A549 (cell line): ENCODE results near the gene ANG. TPM values are rescaled to one million over a fixed set of nuclear protein-coding genes. Genes with fewer than 3 reads are reported as not detected.

Source experiments
- ATAC-seq, 2 experiments: fragments of 200-7000 bp in 1 of 2; fragments of >200 bp in 1 of 2; cut with Nextera tagmentation in 1 of 2; cut with Tn5 transposase in 1 of 2; 3 replicates each; pipeline versions ENCODE4 v1.8.0 to v1.9.1; 2018 to 2020; ENCODE audit warnings: mild to moderate bottlenecking in 1 of 2, moderate library complexity in 1 of 2
- CTCF ChIA-PET: fragments of 300-600 bp; sonication (Branson Sonifier 250); formaldehyde crosslinking; extraction: SDS; loops from one replicate; lab custom pipeline; 2021; ENCODE audit warnings: antibody characterized with exemption, inconsistent platforms; lab: Yijun Ruan, JAX
- POLR2A ChIA-PET: fragments of 350-600 bp; formaldehyde crosslinking; extraction: SDS; loops from one replicate; lab custom pipeline; 2021; ENCODE audit warnings: antibody characterized with exemption, inconsistent platforms; lab: Yijun Ruan, JAX
- DNase-seq, 2 experiments: peaks; one replicate each; pipeline versions ENCODE4 v3.0.0 to v3.0.0-alpha.2; 2011 to 2016; ENCODE audit warnings: low read depth in 1 of 2, low spot score in 1 of 2
- FAIRE-seq: peaks from 2 replicates; lab custom pipeline; 2011; peaks lifted over from hg19 to GRCh38; lab: Jason Lieb, UNC
- H3K27ac ChIP-seq, 2 experiments: fragments of >200 bp; sonication (Bioruptor Twin); formaldehyde crosslinking; 3 replicates each; pipeline ENCODE4 v1.5.1; 2016 to 2017
- H3K4me1 ChIP-seq: fragments of >200 bp; sonication (Bioruptor Twin); formaldehyde crosslinking; 3 replicates; pipeline ENCODE4 v1.6.1; 2016
- H3K4me2 ChIP-seq: fragments of >200 bp; sonication (Bioruptor Twin); formaldehyde crosslinking; 3 replicates; pipeline ENCODE4 v1.6.1; 2016
- H3K4me3 ChIP-seq: fragments of >200 bp; sonication (Bioruptor Twin); formaldehyde crosslinking; 3 replicates; pipeline ENCODE4 v1.5.1; 2016
- H3K9me3 ChIP-seq: fragments of >200 bp; sonication (Bioruptor Twin); formaldehyde crosslinking; 3 replicates; pipeline ENCODE4 v1.6.1; 2016
- BHLHE40 ChIP-seq: IDR thresholded peaks from 2 replicates; pipeline ENCODE4 v1.6.1; 2012; ENCODE audit warnings: low read depth, low read length, inconsistent platforms
- CBX8 ChIP-seq: fragments of 200-600 bp; sonication (generic); IDR thresholded peaks from 2 replicates; pipeline ENCODE4 v1.6.1; 2016
- CHD4 ChIP-seq: fragments of 200-600 bp; sonication (generic); IDR thresholded peaks from 2 replicates; pipeline ENCODE4 v1.6.1; 2016; ENCODE audit warnings: antibody characterized with exemption, mild to moderate bottlenecking, borderline replicate concordance
- EP300 ChIP-seq, 2 experiments: fragments of >200 bp; sonication (Bioruptor Twin); formaldehyde crosslinking; IDR thresholded peaks; 2 replicates in 1 of 2; 3 replicates in 1 of 2; pipeline ENCODE4 v1.6.1; 2016 to 2017
- FOSB ChIP-seq: fragments of 250-450 bp; sonication (Bioruptor Pico); IDR thresholded peaks from 2 replicates; pipeline ENCODE4 v1.5.0; 2020; ENCODE audit warnings: mild to moderate bottlenecking, moderate library complexity
- FOSL2 ChIP-seq, 2 experiments: fragments of 450-650 bp in 1 of 2; fragments of >200 bp in 1 of 2; sonication (Bioruptor Twin) in 1 of 2; formaldehyde crosslinking; IDR thresholded peaks; 2 replicates each; pipeline versions ENCODE4 v1.5.0 to v1.6.1; 2016 to 2020; ENCODE audit warnings: mild to moderate bottlenecking in 1 of 2, moderate library complexity in 1 of 2
- FOXS1 ChIP-seq: fragments of 250-450 bp; sonication (Bioruptor Pico); IDR thresholded peaks from 2 replicates; pipeline ENCODE4 v1.5.0; 2020; ENCODE audit warnings: mild to moderate bottlenecking, moderate library complexity
- HEYL ChIP-seq: fragments of 250-450 bp; sonication (Bioruptor Pico); IDR thresholded peaks from 2 replicates; pipeline ENCODE4 v1.8.0; 2021; ENCODE audit warnings: mild to moderate bottlenecking, moderate library complexity
- HOXA7 ChIP-seq: fragments of 250-450 bp; sonication (Bioruptor Pico); IDR thresholded peaks from 2 replicates; pipeline ENCODE4 v1.5.0; 2020; ENCODE audit warnings: mild to moderate bottlenecking, moderate library complexity
- HOXB5 ChIP-seq: fragments of 250-450 bp; sonication (Bioruptor Pico); IDR thresholded peaks from 2 replicates; pipeline ENCODE4 v1.5.0; 2020; ENCODE audit warnings: mild to moderate bottlenecking, moderate library complexity
- JUN ChIP-seq, 2 experiments: fragments of >200 bp; sonication (Bioruptor Twin); formaldehyde crosslinking; IDR thresholded peaks; 2 replicates in 1 of 2; 3 replicates in 1 of 2; pipeline ENCODE4 v1.6.1; 2016 to 2017
- MAZ ChIP-seq: fragments of 150-350 bp; IDR thresholded peaks from 2 replicates; pipeline ENCODE4 v1.6.1; 2014; ENCODE audit warnings: antibody characterized with exemption, low read depth, low read length, borderline replicate concordance
- MYC ChIP-seq: IDR thresholded peaks from 2 replicates; pipeline ENCODE4 v1.6.1; 2012; ENCODE audit warnings: mild to moderate bottlenecking, inconsistent platforms, low read length, improper control_type of control experiment, borderline replicate concordance
- NFE2L2 ChIP-seq: fragments of 150-350 bp; conservative IDR thresholded peaks from 2 replicates; pipeline ENCODE4 v1.6.1; 2014; ENCODE audit warnings: low read length
- PHF8 ChIP-seq: fragments of 200-600 bp; sonication (generic); IDR thresholded peaks from 2 replicates; pipeline ENCODE4 v1.6.1; 2016; ENCODE audit warnings: low read depth, mild to moderate bottlenecking, antibody characterized with exemption, moderate library complexity, borderline replicate concordance
- RAD21 ChIP-seq, 2 experiments: fragments of >200 bp in 1 of 2; sonication (Bioruptor Twin) in 1 of 2; formaldehyde crosslinking in 1 of 2; IDR thresholded peaks in 1 of 2; conservative IDR thresholded peaks in 1 of 2; 2 replicates in 1 of 2; 3 replicates in 1 of 2; pipeline ENCODE4 v1.6.1; 2012 to 2018; ENCODE audit warnings: inconsistent platforms in 1 of 2
- RCOR1 ChIP-seq: fragments of 150-350 bp; IDR thresholded peaks from 2 replicates; pipeline ENCODE4 v1.6.1; 2014; ENCODE audit warnings: antibody characterized with exemption, low read length, low read depth
- SMC3 ChIP-seq: fragments of >200 bp; sonication (Bioruptor Twin); formaldehyde crosslinking; IDR thresholded peaks from 3 replicates; pipeline ENCODE4 v1.6.1; 2018; ENCODE audit warnings: inconsistent platforms
- ZC3H11A ChIP-seq: fragments of 450-650 bp; IDR thresholded peaks from 2 replicates; pipeline ENCODE4 v1.6.1; 2014; ENCODE audit warnings: antibody characterized with exemption, mild to moderate bottlenecking
- ZFP36 ChIP-seq: fragments of 450-650 bp; IDR thresholded peaks from 2 replicates; pipeline ENCODE4 v1.6.1; 2014; ENCODE audit warnings: borderline replicate concordance; ENCODE audit not compliant: partially characterized antibody
- WGBS: methylation state at CpG from one replicate; pipeline ENCODE4 v1.1.6; 2017; ENCODE audit errors: missing lambda C conversion rate; 5-methylcytosine and 5-hydroxymethylcytosine counted together
- polyA plus RNA-seq, 4 experiments: library from polyadenylated mRNA; depleted of rRNA in 3 of 4; stranded (reverse); fragments of >200 nt; fragmentation: RNase III in 1 of 4; extraction: RNeasy Plus Mini Kit Qiagen cat#74134 plus additional on column Dnase treatment in 1 of 4; gene quantifications; 2 replicates in 3 of 4; 3 replicates in 1 of 4; pipeline ENCODE4 v1.2.3, GENCODE V29; 2011 to 2017
- TF ChIP-seq, protein P1 (sequence below): fragments of >200 bp; sonication (Bioruptor Twin); formaldehyde crosslinking; IDR thresholded peaks from 3 replicates; pipeline ENCODE4 v1.5.1; 2016
- TF ChIP-seq, protein P2 (sequence below): IDR thresholded peaks from 2 replicates; pipeline ENCODE4 v1.6.1; 2012
- TF ChIP-seq, protein P3 (sequence below): fragments of 150-350 bp; IDR thresholded peaks from 2 replicates; pipeline ENCODE4 v1.6.1; 2014; ENCODE audit warnings: low read depth, mild to moderate bottlenecking, low read length

ANG gene
- polyA plus RNA-seq, 2 of the 4 experiments (the other 2 are of a cell fraction): 10.5 to 35.4 TPM

DNA sequence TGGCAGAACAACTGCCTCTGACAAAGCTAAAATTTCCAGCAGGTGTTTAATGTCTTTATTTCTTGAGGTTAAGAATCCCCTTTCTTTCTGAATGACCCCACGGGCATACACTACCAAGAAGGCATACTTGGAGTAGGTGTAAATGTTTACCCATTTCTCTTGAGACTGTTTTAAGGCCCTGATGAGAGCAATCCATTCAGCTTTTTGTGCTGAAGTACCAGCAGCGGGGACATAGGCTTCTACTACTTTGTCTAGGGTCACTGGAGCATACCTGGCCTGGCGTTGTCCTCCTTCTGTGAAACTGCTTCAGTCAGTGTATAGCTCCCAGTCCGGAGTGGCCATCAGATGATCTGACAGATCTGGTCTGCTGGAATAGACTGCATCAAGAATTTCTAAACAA is 22.7 kb downstream of the ANG start:
- TF ChIP-seq CHD4 (no peak), HOXA7 (CRISPR knock-in tag) (no peak), NFE2L2 (no peak), RAD21 (conservative IDR thresholded peaks at IDR 0.05 in 1 of 2, IDR thresholded peaks at IDR 0.05 in 1 of 2) (no peak), EP300 (IDR thresholded peaks at IDR 0.05) (no peak), ZFP36 (no peak), CBX8 (no peak), MAZ (no peak), FOSB (no peak), JUN (IDR thresholded peaks at IDR 0.05) (no peak)
- TF ChIP-seq, protein P1, sequence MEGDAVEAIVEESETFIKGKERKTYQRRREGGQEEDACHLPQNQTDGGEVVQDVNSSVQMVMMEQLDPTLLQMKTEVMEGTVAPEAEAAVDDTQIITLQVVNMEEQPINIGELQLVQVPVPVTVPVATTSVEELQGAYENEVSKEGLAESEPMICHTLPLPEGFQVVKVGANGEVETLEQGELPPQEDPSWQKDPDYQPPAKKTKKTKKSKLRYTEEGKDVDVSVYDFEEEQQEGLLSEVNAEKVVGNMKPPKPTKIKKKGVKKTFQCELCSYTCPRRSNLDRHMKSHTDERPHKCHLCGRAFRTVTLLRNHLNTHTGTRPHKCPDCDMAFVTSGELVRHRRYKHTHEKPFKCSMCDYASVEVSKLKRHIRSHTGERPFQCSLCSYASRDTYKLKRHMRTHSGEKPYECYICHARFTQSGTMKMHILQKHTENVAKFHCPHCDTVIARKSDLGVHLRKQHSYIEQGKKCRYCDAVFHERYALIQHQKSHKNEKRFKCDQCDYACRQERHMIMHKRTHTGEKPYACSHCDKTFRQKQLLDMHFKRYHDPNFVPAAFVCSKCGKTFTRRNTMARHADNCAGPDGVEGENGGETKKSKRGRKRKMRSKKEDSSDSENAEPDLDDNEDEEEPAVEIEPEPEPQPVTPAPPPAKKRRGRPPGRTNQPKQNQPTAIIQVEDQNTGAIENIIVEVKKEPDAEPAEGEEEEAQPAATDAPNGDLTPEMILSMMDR: no peak
- TF ChIP-seq, protein P2, sequence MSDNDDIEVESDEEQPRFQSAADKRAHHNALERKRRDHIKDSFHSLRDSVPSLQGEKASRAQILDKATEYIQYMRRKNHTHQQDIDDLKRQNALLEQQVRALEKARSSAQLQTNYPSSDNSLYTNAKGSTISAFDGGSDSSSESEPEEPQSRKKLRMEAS: no peak
- TF ChIP-seq, protein P3, sequence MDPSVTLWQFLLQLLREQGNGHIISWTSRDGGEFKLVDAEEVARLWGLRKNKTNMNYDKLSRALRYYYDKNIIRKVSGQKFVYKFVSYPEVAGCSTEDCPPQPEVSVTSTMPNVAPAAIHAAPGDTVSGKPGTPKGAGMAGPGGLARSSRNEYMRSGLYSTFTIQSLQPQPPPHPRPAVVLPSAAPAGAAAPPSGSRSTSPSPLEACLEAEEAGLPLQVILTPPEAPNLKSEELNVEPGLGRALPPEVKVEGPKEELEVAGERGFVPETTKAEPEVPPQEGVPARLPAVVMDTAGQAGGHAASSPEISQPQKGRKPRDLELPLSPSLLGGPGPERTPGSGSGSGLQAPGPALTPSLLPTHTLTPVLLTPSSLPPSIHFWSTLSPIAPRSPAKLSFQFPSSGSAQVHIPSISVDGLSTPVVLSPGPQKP: no peak
- TF ChIP-seq, all 56 proteins: peak for 0
- ChIA-PET CTCF (interaction anchor here (0.5 to 2.2 kb wide), 6 partner anchors 9 to 260 kb away, joined by 3 to 8 read pairs (median 3); no protein-coding TSS in a partner anchor), POLR2A (no interaction called here)
- Histone ChIP-seq H3K9me3 (no peaks in the 10 kb centered on the region), H3K4me3 (no peak overlapping the region), H3K27ac (no peak overlapping the region), H3K4me1 (peaks cover 7% of the 10 kb centered on the region; the same call in 2 of the 3 replicates), H3K4me2 (no peak overlapping the region)
- no peak for DNase-seq
- no peak for FAIRE-seq
- WGBS: 26% methylated on average over 4 of the region's 4 CpGs
- ATAC-seq: no peak

DNA sequence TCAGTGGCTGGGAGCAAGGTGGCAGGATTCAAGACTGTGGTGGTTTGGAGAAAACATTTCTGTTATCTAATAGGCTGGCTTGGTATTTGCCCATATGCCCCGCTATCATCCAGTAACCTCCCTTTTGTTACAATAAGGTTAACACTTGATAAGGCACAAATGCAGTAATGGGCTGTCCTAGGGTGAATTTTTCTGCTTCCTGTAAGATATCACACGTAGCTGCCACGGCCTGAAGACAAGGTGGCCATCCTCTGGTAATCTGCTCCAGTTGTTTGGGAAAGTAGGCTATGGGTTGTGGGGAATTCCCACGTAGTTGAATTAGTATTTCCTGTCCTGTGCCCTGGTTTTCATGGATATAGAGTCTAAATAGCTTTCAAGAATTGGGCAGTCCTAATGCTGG is 23.1 kb downstream of the ANG start:
- peaks cover 1% of the 10 kb centered on the region; the same call in 1 of the 3 replicates for H3K9me3 ChIP-seq
- no peak for FAIRE-seq
- H3K4me3 ChIP-seq: no peak overlapping the region
- POLR2A ChIA-PET: no interaction called here
- 26% methylated on average over 4 of the region's 4 CpGs for WGBS
- CTCF ChIA-PET: interaction anchor here (0.5 to 2.2 kb wide), 6 partner anchors 10 to 260 kb away, joined by 3 to 8 read pairs (median 3); no protein-coding TSS in a partner anchor
- H3K4me1 ChIP-seq: peaks cover 7% of the 10 kb centered on the region; the same call in 2 of the 3 replicates
- H3K27ac ChIP-seq: no peak overlapping the region
- no peak for ATAC-seq
- no peak for DNase-seq
- no peak overlapping the region for H3K4me2 ChIP-seq
- no peak for TF ChIP-seq MYC
- no peak for TF ChIP-seq RCOR1
- no peak for TF ChIP-seq HOXB5 (CRISPR knock-in tag)
- TF ChIP-seq FOSL2 (IDR thresholded peaks at IDR 0.05): no peak
- no peak for TF ChIP-seq FOSL2 (CRISPR knock-in tag; IDR thresholded peaks at IDR 0.05)
- no peak for TF ChIP-seq SMC3
- no peak for TF ChIP-seq PHF8
- no peak for TF ChIP-seq RAD21 (conservative IDR thresholded peaks at IDR 0.05 in 1 of 2, IDR thresholded peaks at IDR 0.05 in 1 of 2)
- TF ChIP-seq FOXS1: no peak
- TF ChIP-seq ZC3H11A: no peak
- no peak for TF ChIP-seq BHLHE40
- TF ChIP-seq, protein P1: no peak
- TF ChIP-seq HEYL (CRISPR knock-in tag): no peak
